Calu3 (cell line): ENCODE data around the gene RAD23A. TPM values are rescaled to one million over a fixed set of nuclear protein-coding genes. Genes with fewer than 3 reads are reported as not detected.
A peak's percentile ranks its signal among the peaks of the same experiment; 100 is the strongest.
"Not testable (repeated sequence)": the region's sequence is repeated elsewhere in the genome, so short reads cannot be mapped to it uniquely, and the experiment has no call there.

Experiments used
- BruUV-seq: library from RNA; stranded (reverse); fragments of 400-500 nt; replicated peaks from 2 replicates; lab custom pipeline; 2021; lab: Mats Ljungman, UMichigan
- CTCF ChIA-PET: fragments of 300-600 bp; sonication (Branson Sonifier 250); formaldehyde crosslinking; loops from one replicate; lab custom pipeline; 2022; ENCODE audit warnings: antibody characterized with exemption; lab: Charles Lee
- DNase-seq: peaks from one replicate; pipeline ENCODE4 v3.0.0; 2022
- H3K27ac Mint-ChIP-seq: one replicate; pipeline ENCODE4 v1.8.0; 2022; ENCODE audit warnings: mixed read lengths; ENCODE audit not compliant: unreplicated experiment
- H3K27me3 Mint-ChIP-seq: one replicate; pipeline ENCODE4 v1.8.0; 2022; ENCODE audit warnings: mixed read lengths; ENCODE audit not compliant: unreplicated experiment
- H3K36me3 Mint-ChIP-seq: one replicate; pipeline ENCODE4 v1.8.0; 2022; ENCODE audit warnings: mild to moderate bottlenecking, moderate library complexity, mixed read lengths; ENCODE audit not compliant: insufficient read depth, unreplicated experiment
- H3K4me1 Mint-ChIP-seq: one replicate; pipeline ENCODE4 v1.8.0; 2022; ENCODE audit warnings: mild to moderate bottlenecking, low read depth, mixed read lengths; ENCODE audit not compliant: unreplicated experiment
- H3K4me3 Mint-ChIP-seq: one replicate; pipeline ENCODE4 v1.8.0; 2022; ENCODE audit warnings: mild to moderate bottlenecking, low read depth, moderate library complexity, mixed read lengths; ENCODE audit not compliant: unreplicated experiment
- H3K9me3 Mint-ChIP-seq: one replicate; pipeline ENCODE4 v1.8.0; 2022; ENCODE audit warnings: low read depth, mixed read lengths; ENCODE audit not compliant: unreplicated experiment
- intact Hi-C: fragments of 100-400 bp; cut with micrococcal nuclease; formaldehyde crosslinking; loops from one replicate; pipeline ENCODE4 v1.10.0; 2022; ENCODE audit not compliant: unreplicated experiment
- total RNA-seq: library from RNA; stranded (reverse); gene quantifications from 2 replicates; pipeline ENCODE4 v1.2.3, GENCODE V29; 2022
- TF ChIP-seq, protein P1 (sequence below): fragments of 200-600 bp; IDR thresholded peaks from one replicate; pipeline ENCODE4 v1.8.0; 2022; ENCODE audit warnings: antibody characterized with exemption; ENCODE audit not compliant: unreplicated experiment

RAD23A gene
- total RNA-seq, 1 experiment from 2014 or later = 110 TPM

DNA sequence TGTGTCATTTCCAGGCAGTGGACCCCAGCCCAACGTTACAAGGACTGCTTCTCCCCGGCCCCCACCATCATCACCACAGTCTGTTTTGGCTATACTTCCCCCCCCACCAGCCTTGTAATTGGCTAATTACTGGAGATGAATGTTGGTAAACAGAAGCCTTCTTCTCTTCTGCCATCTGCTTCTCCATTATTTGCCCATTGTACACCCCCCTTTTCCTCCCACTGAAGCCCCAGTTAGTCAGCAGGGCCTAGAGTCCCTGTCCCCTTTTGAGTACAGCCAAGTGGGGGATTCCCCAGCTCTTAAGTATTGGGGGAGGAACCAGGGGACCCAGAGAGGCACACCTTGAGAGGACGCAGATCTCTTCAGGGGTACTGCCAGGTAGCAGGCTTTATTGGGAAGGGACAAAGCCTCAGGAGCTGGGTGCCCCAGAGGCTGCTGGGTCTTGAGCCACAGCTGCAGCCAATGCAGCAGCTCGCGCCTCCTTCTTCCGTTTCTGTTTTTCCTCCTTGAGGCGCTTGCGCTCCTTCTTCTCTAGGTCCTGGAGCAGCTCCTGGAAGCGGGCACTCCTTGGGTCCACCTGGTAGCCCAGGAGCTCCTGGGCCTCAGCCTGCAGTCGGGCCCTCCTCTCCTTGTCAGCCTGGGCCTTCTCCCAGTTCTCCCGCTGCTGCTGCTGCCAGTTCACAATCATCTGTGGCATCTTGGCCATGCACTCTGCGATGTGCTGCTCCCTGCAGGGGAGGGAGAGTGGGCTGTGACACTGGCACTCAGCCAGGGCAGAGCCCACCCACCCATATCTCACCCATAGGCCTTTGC is 8.3 kb downstream of the RAD23A start:
- no peak for DNase-seq
- Mint-ChIP-seq H3K4me3 (no peak overlapping the region), H3K9me3 (no peaks in the 10 kb centered on the region), H3K36me3 (peaks cover 72% of the 10 kb centered on the region), H3K27me3 (no peaks in the 10 kb centered on the region), H3K27ac (peak overlapping the region; percentile 57), H3K4me1 (peaks cover 22% of the 10 kb centered on the region)
- CTCF ChIA-PET = no interaction called here
- TF ChIP-seq, protein P1, sequence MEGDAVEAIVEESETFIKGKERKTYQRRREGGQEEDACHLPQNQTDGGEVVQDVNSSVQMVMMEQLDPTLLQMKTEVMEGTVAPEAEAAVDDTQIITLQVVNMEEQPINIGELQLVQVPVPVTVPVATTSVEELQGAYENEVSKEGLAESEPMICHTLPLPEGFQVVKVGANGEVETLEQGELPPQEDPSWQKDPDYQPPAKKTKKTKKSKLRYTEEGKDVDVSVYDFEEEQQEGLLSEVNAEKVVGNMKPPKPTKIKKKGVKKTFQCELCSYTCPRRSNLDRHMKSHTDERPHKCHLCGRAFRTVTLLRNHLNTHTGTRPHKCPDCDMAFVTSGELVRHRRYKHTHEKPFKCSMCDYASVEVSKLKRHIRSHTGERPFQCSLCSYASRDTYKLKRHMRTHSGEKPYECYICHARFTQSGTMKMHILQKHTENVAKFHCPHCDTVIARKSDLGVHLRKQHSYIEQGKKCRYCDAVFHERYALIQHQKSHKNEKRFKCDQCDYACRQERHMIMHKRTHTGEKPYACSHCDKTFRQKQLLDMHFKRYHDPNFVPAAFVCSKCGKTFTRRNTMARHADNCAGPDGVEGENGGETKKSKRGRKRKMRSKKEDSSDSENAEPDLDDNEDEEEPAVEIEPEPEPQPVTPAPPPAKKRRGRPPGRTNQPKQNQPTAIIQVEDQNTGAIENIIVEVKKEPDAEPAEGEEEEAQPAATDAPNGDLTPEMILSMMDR = no peak
- intact Hi-C loops = no loop called here
- no TSS peak for BruUV-seq

DNA sequence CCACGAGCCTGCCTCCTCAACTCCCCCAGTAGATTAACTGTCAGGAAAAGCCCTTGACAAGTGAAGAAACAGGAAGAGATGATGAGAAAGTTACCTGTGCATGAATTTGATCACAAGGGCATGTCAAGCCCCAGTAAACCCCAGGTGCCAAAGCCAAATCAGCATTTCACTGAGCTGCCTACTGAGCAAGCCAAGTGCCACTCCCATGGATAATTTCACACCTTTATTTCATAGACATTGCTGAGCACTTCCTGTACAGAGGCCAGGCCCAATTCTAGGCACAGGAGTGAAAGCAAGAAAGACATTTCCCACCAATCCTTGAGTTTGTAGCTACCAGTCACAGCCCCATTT is 8.9 kb downstream of the RAD23A start:
- BruUV-seq = no TSS peak
- peak overlapping the region; percentile 57 for H3K27ac Mint-ChIP-seq
- no peaks in the 10 kb centered on the region for H3K27me3 Mint-ChIP-seq
- H3K4me1 Mint-ChIP-seq = peaks cover 22% of the 10 kb centered on the region
- no peak for DNase-seq
- CTCF ChIA-PET = no interaction called here
- H3K4me3 Mint-ChIP-seq = no peak overlapping the region
- TF ChIP-seq, protein P1 = no peak
- peaks cover 68% of the 10 kb centered on the region for H3K36me3 Mint-ChIP-seq
- intact Hi-C loops = no loop called here
- H3K9me3 Mint-ChIP-seq = no peaks in the 10 kb centered on the region

DNA sequence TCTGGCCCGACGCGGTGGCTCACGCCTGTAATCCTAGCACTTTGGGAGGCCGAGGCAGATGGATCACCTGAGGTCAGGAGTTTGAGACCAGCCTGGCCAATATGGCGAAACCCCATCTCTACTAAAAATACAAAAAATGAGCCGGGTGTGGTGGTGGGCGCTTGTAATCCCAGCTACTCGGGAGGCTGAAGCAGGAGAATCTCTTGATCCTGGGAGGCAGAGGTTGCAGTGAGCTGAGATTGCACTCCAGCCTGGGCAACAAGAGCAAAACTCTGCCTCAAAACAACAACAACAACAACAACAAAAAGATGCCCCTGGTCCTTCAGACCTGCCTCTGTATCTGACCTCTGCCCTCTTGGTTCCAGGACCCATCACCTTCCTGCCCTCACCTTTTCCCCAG is 9.9 kb downstream of the RAD23A start:
- peak overlapping the region; percentile 62 for H3K4me3 Mint-ChIP-seq
- peaks cover 59% of the 10 kb centered on the region for H3K36me3 Mint-ChIP-seq
- intact Hi-C loops, DNase-seq, H3K9me3 Mint-ChIP-seq, H3K27me3 Mint-ChIP-seq, H3K27ac Mint-ChIP-seq, BruUV-seq: not testable (repeated sequence)
- CTCF ChIA-PET = interaction anchor here (1.4 kb wide), 1 partner anchor 10 kb away, joined by 3 read pairs; no protein-coding TSS in a partner anchor
- H3K4me1 Mint-ChIP-seq = peaks cover 22% of the 10 kb centered on the region

DNA sequence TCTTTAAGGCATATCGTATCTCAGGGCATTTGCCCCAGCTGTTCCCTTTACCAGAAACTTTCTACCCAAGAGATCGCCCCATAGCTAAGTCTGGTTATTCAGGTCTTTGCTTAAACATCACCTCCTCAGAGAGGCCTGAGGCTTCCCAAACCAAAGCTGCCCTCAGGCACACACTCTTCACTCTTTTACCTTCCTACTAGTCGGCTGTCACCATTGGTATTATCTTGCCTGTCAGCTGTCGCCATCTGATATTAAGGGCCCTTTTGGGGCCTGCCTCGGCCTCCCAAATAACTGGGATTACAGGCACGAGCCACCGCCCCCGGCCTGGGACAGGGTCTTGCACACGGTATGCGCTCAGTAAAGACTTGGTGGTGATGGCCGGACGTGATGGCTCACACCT is 10.3 kb downstream of the RAD23A start:
- CTCF ChIA-PET = interaction anchor here (1.4 kb wide), 1 partner anchor 10 kb away, joined by 3 read pairs; no protein-coding TSS in a partner anchor
- H3K36me3 Mint-ChIP-seq = peaks cover 54% of the 10 kb centered on the region
- H3K27me3 Mint-ChIP-seq = no peaks in the 10 kb centered on the region
- H3K4me1 Mint-ChIP-seq = peaks cover 22% of the 10 kb centered on the region
- no peak for DNase-seq
- peak overlapping the region; percentile 0 for H3K27ac Mint-ChIP-seq
- intact Hi-C loops = no loop called here
- TF ChIP-seq, protein P1 = no peak
- peak overlapping the region; percentile 62 for H3K4me3 Mint-ChIP-seq
- no peaks in the 10 kb centered on the region for H3K9me3 Mint-ChIP-seq
- TSS peak; percentile 68 for BruUV-seq
